ENCODE measurements around the gene BEND2.
A peak's percentile ranks its signal among the peaks of the same experiment; 100 is the strongest.

BEND2 gene

GRCh38 chrX:18133605-18134004, 87.1 kb downstream of the BEND2 start:
- DNase-seq (ENCODE audit: low spot score) (no peak), ATAC-seq (ENCODE audit: low read depth) (no peak)
- Histone ChIP-seq H3K27ac (ENCODE audit: poor library complexity, severe bottlenecking) (no peak overlapping the region), H3K4me1 (ENCODE audit: insufficient read depth, poor library complexity, severe bottlenecking) (no peaks in the 10 kb centered on the region), H3K9me3 (ENCODE audit: severe bottlenecking) (no peaks in the 10 kb centered on the region), H3K27me3 (ENCODE audit: insufficient read depth, poor library complexity, severe bottlenecking) (no peaks in the 10 kb centered on the region), H3K36me3 (ENCODE audit: low read depth) (no peaks in the 10 kb centered on the region), H3K4me3 (ENCODE audit: severe bottlenecking) (no peak overlapping the region)
- no peak for TF ChIP-seq CTCF (IDR thresholded peaks at IDR 0.05; ENCODE audit: poor library complexity, severe bottlenecking)

GRCh38 chrX:18129690-18130089, 91.0 kb downstream of the BEND2 start:
- DNase-seq (ENCODE audit: low spot score) (no peak), ATAC-seq (ENCODE audit: low read depth) (no peak; the same call in 2 of the 3 replicates)
- no peak overlapping the region for H3K27ac ChIP-seq (ENCODE audit: poor library complexity, severe bottlenecking)
- H3K36me3 ChIP-seq (ENCODE audit: low read depth): no peaks in the 10 kb centered on the region
- no peaks in the 10 kb centered on the region for H3K4me1 ChIP-seq (ENCODE audit: insufficient read depth, poor library complexity, severe bottlenecking)
- TF ChIP-seq CTCF (IDR thresholded peaks at IDR 0.05; ENCODE audit: poor library complexity, severe bottlenecking): no peak
- H3K4me3 ChIP-seq (ENCODE audit: severe bottlenecking): no peak overlapping the region
- H3K27me3 ChIP-seq (ENCODE audit: insufficient read depth, poor library complexity, severe bottlenecking): no peaks in the 10 kb centered on the region
- no peaks in the 10 kb centered on the region for H3K9me3 ChIP-seq (ENCODE audit: severe bottlenecking)

GRCh38 chrX:18126971-18127370, 93.7 kb downstream of the BEND2 start:
- no peak overlapping the region for H3K27ac ChIP-seq (ENCODE audit: poor library complexity, severe bottlenecking)
- H3K4me1 ChIP-seq (ENCODE audit: insufficient read depth, poor library complexity, severe bottlenecking): no peaks in the 10 kb centered on the region
- H3K4me3 ChIP-seq (ENCODE audit: severe bottlenecking): no peak overlapping the region
- DNase-seq (ENCODE audit: low spot score) (no peak), ATAC-seq (ENCODE audit: low read depth) (no peak)
- H3K27me3 ChIP-seq (ENCODE audit: insufficient read depth, poor library complexity, severe bottlenecking): no peaks in the 10 kb centered on the region
- no peaks in the 10 kb centered on the region for H3K9me3 ChIP-seq (ENCODE audit: severe bottlenecking)
- TF ChIP-seq CTCF (IDR thresholded peaks at IDR 0.05; ENCODE audit: poor library complexity, severe bottlenecking): no peak
- H3K36me3 ChIP-seq (ENCODE audit: low read depth): no peaks in the 10 kb centered on the region

GRCh38 chrX:18119856-18120255, 100.8 kb downstream of the BEND2 start:
- ATAC-seq (ENCODE audit: low read depth) (peak; percentile 45; the same call in 1 of the 3 replicates), DNase-seq (ENCODE audit: low spot score) (no peak)
- H3K9me3 ChIP-seq (ENCODE audit: severe bottlenecking): no peaks in the 10 kb centered on the region

More at GRCh38 chrX:18119856-18120255, 100.8 kb downstream of the BEND2 start:
- no peaks in the 10 kb centered on the region for H3K27me3 ChIP-seq (ENCODE audit: insufficient read depth, poor library complexity, severe bottlenecking)
- H3K27ac ChIP-seq (ENCODE audit: poor library complexity, severe bottlenecking): no peak overlapping the region
- no peaks in the 10 kb centered on the region for H3K4me1 ChIP-seq (ENCODE audit: insufficient read depth, poor library complexity, severe bottlenecking)
- H3K36me3 ChIP-seq (ENCODE audit: low read depth): no peaks in the 10 kb centered on the region
- H3K4me3 ChIP-seq (ENCODE audit: severe bottlenecking): no peak overlapping the region
- TF ChIP-seq CTCF (IDR thresholded peaks at IDR 0.05; ENCODE audit: poor library complexity, severe bottlenecking): peak; percentile 18
